HL-60 (cell line): ENCODE data around the gene PPFIA4.
"Not testable (repeated sequence)": the region's sequence is repeated elsewhere in the genome, so short reads cannot be mapped to it uniquely, and the experiment has no call there.

Experiments used
- DNase-seq, 2 experiments: peaks; one replicate each; pipeline ENCODE4 v3.0.0-alpha.2; 2010 to 2020; ENCODE audit warnings: low read depth in 1 of 2, low spot score in 1 of 2
- H3K27ac ChIP-seq: fragments of 250-450 bp; sonication (Bioruptor Pico); replicated peaks from 2 replicates; pipeline ENCODE4 v1.5.1; 2020; ENCODE audit warnings: mild to moderate bottlenecking, moderate library complexity
- H3K27me3 ChIP-seq: fragments of 250-450 bp; sonication (Bioruptor Pico); 2 replicates; pipeline ENCODE4 v1.5.1; 2021; ENCODE audit warnings: mild to moderate bottlenecking, moderate library complexity; ENCODE audit not compliant: insufficient read depth, poor library complexity, severe bottlenecking
- H3K4me3 ChIP-seq: replicated peaks from 2 replicates; pipeline ENCODE4 v1.5.1; 2011; ENCODE audit warnings: mild to moderate bottlenecking, control low read depth, low read length; ENCODE audit not compliant: insufficient read depth
- CTCF ChIP-seq: IDR thresholded peaks from one replicate; pipeline ENCODE4 v1.5.1; 2011; ENCODE audit warnings: low read length, control low read depth, inconsistent platforms; ENCODE audit not compliant: insufficient read depth
- GABPA ChIP-seq: IDR thresholded peaks from 2 replicates; pipeline ENCODE4 v1.6.1; 2012; ENCODE audit warnings: low read depth
- POLR2AphosphoS5 ChIP-seq: IDR thresholded peaks from 2 replicates; pipeline ENCODE4 v1.6.1; 2012; ENCODE audit warnings: low read depth
- REST ChIP-seq: IDR thresholded peaks from 2 replicates; pipeline ENCODE4 v1.6.1; 2012; ENCODE audit warnings: low read depth; ENCODE audit not compliant: insufficient replicate concordance
- SPI1 ChIP-seq: IDR thresholded peaks from 2 replicates; pipeline ENCODE4 v1.6.1; 2012; ENCODE audit warnings: low read depth, mild to moderate bottlenecking, borderline replicate concordance

PPFIA4 gene

GRCh38 chr1:202982715-202983430 is 43.4 kb upstream of the PPFIA4 start:
- H3K4me3 ChIP-seq, result no peak overlapping the region
- TF ChIP-seq SPI1 (peak; percentile 43; the same call in 1 of the 2 replicates), GABPA (no peak), POLR2AphosphoS5 (no peak), REST (no peak)
- no peaks in the 10 kb centered on the region for H3K27me3 ChIP-seq
- peak in 1 of 2 experiments; percentile 75 for DNase-seq
- peak overlapping the region; percentile 38 for H3K27ac ChIP-seq

- H3K27me3 ChIP-seq, H3K4me3 ChIP-seq, H3K27ac ChIP-seq: not testable (repeated sequence)
- DNase-seq, result peak in 1 of 2 experiments; percentile 60
These were observed 40.2 kb upstream of the PPFIA4 start for GRCh38 chr1:202986120-202986519.

GRCh38 chr1:202987255-202987654 is 39.0 kb upstream of the PPFIA4 start:
- Histone ChIP-seq H3K27ac (no peak overlapping the region), H3K27me3 (no peaks in the 10 kb centered on the region), H3K4me3 (no peak overlapping the region)
- TF ChIP-seq POLR2AphosphoS5, result no peak
- no peak for DNase-seq

- TF ChIP-seq POLR2AphosphoS5 (no peak), SPI1 (peak; percentile 87), GABPA (no peak)
- peak overlapping the region; percentile 34 for H3K27ac ChIP-seq
- no peaks in the 10 kb centered on the region for H3K27me3 ChIP-seq
- no peak overlapping the region for H3K4me3 ChIP-seq
- DNase-seq, result peak in 1 of 2 experiments; percentile 58
These were observed 38.2 kb upstream of the PPFIA4 start for GRCh38 chr1:202987922-202988583.

GRCh38 chr1:202989879-202990278 is 36.4 kb upstream of the PPFIA4 start:
- Histone ChIP-seq H3K27ac (no peak overlapping the region), H3K27me3 (no peaks in the 10 kb centered on the region), H3K4me3 (no peak overlapping the region)
- TF ChIP-seq GABPA (no peak), SPI1 (no peak), CTCF (no peak), REST (no peak), POLR2AphosphoS5 (no peak)
- no peak for DNase-seq
